C4-2B (cell line): ENCODE data around the gene CPA5.

ENCODE experiments used
- H3K27ac ChIP-seq: fragments of 450-650 bp; 2 replicates; pipeline ENCODE4 v1.5.1; 2017
- CTCF ChIP-seq: fragments of 450-650 bp; conservative IDR thresholded peaks from 2 replicates; pipeline ENCODE4 v1.5.1; 2017; ENCODE audit warnings: mild to moderate bottlenecking
- ZFX ChIP-seq: fragments of 450-650 bp; IDR thresholded peaks from 2 replicates; pipeline ENCODE4 v1.6.1; 2017

The CPA5 gene

GRCh38 chr7:130365511-130366441, 21.2 kb downstream of the CPA5 start:
- TF ChIP-seq CTCF (no peak), ZFX (no peak)
- H3K27ac ChIP-seq = no peak overlapping the region

GRCh38 chr7:130366564-130366963, 21.9 kb downstream of the CPA5 start:
- TF ChIP-seq ZFX (no peak), CTCF (no peak)
- no peak overlapping the region for H3K27ac ChIP-seq

GRCh38 chr7:130367088-130367755, 22.6 kb downstream of the CPA5 start:
- no peak overlapping the region; the same call in 1 of the 2 replicates for H3K27ac ChIP-seq
- TF ChIP-seq ZFX (no peak), CTCF (no peak)

- peak overlapping the region; percentile 53 for H3K27ac ChIP-seq
- no peak for TF ChIP-seq CTCF
- TF ChIP-seq ZFX = no peak
Observed at GRCh38 chr7:130367836-130368746, 23.5 kb downstream of the CPA5 start.

- peak overlapping the region; percentile 53 for H3K27ac ChIP-seq
- TF ChIP-seq CTCF = no peak
- no peak for TF ChIP-seq ZFX
Observed at GRCh38 chr7:130369110-130369711, 24.6 kb downstream of the CPA5 start.

GRCh38 chr7:130369831-130370550, 25.4 kb downstream of the CPA5 start:
- TF ChIP-seq ZFX (no peak), CTCF (no peak)
- peak overlapping the region; percentile 53 for H3K27ac ChIP-seq
